Measurements from ENCODE around the gene TMEM62.

DNA sequence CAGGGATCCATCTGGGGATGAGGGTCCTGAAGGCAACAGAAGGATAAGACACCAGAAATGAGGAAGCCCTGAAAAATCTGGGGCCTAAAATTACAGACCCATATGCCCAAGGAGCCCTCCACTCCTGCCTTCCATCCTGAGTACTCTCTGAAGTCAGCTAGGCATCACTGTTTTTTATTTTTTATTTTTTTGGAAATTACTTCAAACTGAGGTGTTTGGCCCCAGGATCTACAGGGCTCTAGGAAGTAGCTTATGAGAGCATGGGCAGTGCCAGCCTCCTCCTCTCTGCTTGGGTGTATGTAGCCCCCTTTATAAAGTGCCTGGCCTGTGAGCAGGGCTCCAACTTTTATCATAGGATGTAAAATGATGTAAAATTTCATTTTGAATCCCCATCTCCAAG, 79.6 kb downstream of the TMEM62 start:
- TF ChIP-seq NFIC (IDR thresholded peaks at IDR 0.05; ENCODE audit: low read depth, low read length) (no peak), NRF1 (conservative IDR thresholded peaks at IDR 0.05; ENCODE audit: low read depth, low read length) (no peak), CBX3 (IDR thresholded peaks at IDR 0.05; ENCODE audit: borderline replicate concordance, low read depth) (no peak), RFX5 (IDR thresholded peaks at IDR 0.05; ENCODE audit: low read depth, low read length) (no peak)
- TF ChIP-seq, protein P1, sequence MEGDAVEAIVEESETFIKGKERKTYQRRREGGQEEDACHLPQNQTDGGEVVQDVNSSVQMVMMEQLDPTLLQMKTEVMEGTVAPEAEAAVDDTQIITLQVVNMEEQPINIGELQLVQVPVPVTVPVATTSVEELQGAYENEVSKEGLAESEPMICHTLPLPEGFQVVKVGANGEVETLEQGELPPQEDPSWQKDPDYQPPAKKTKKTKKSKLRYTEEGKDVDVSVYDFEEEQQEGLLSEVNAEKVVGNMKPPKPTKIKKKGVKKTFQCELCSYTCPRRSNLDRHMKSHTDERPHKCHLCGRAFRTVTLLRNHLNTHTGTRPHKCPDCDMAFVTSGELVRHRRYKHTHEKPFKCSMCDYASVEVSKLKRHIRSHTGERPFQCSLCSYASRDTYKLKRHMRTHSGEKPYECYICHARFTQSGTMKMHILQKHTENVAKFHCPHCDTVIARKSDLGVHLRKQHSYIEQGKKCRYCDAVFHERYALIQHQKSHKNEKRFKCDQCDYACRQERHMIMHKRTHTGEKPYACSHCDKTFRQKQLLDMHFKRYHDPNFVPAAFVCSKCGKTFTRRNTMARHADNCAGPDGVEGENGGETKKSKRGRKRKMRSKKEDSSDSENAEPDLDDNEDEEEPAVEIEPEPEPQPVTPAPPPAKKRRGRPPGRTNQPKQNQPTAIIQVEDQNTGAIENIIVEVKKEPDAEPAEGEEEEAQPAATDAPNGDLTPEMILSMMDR (IDR thresholded peaks at IDR 0.05 in 2 of 3, conservative IDR thresholded peaks at IDR 0.05 in 1 of 3; ENCODE audit: control insufficient read depth in 2 of 3, extremely low read depth in 1 of 3, insufficient read depth in 1 of 3, low read depth in 3 of 3, low read length in 3 of 3): no peak
- TF ChIP-seq, protein P2, sequence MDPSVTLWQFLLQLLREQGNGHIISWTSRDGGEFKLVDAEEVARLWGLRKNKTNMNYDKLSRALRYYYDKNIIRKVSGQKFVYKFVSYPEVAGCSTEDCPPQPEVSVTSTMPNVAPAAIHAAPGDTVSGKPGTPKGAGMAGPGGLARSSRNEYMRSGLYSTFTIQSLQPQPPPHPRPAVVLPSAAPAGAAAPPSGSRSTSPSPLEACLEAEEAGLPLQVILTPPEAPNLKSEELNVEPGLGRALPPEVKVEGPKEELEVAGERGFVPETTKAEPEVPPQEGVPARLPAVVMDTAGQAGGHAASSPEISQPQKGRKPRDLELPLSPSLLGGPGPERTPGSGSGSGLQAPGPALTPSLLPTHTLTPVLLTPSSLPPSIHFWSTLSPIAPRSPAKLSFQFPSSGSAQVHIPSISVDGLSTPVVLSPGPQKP (IDR thresholded peaks at IDR 0.05; ENCODE audit: low read depth, low read length): no peak
- TF ChIP-seq, protein P3, sequence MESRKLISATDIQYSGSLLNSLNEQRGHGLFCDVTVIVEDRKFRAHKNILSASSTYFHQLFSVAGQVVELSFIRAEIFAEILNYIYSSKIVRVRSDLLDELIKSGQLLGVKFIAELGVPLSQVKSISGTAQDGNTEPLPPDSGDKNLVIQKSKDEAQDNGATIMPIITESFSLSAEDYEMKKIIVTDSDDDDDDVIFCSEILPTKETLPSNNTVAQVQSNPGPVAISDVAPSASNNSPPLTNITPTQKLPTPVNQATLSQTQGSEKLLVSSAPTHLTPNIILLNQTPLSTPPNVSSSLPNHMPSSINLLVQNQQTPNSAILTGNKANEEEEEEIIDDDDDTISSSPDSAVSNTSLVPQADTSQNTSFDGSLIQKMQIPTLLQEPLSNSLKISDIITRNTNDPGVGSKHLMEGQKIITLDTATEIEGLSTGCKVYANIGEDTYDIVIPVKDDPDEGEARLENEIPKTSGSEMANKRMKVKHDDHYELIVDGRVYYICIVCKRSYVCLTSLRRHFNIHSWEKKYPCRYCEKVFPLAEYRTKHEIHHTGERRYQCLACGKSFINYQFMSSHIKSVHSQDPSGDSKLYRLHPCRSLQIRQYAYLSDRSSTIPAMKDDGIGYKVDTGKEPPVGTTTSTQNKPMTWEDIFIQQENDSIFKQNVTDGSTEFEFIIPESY (IDR thresholded peaks at IDR 0.05): no peak

Measured in GM12878 (cell line).